ENCODE results near the gene EFCAB6. TPM values are rescaled to one million over a fixed set of nuclear protein-coding genes. Genes with fewer than 3 reads are reported as not detected.

Gene EFCAB6
- total and polyA plus RNA-seq, 10 of the 15 experiments (the other 5 are each of a cell fraction or from before 2014, with no cell fraction given): 0.05 to 0.42 (median 0.19) TPM

GRCh38 chr22:43707648-43708047 lies 104.5 kb downstream of the EFCAB6 start:
- TF ChIP-seq ZNF274 (IDR thresholded peaks at IDR 0.05; ENCODE audit: insufficient read depth, insufficient read length): no peak
- Histone ChIP-seq H3K9me3 (replicated peaks; ENCODE audit: control insufficient read depth, insufficient read depth, low read length) (no peaks in the 10 kb centered on the region; the same call in 2 of the 3 replicates), H3K36me3 (ENCODE audit: control insufficient read depth in 2 of 2, insufficient read depth in 2 of 2, low read length in 1 of 2) (no peaks in the 10 kb centered on the region), H3K4me3 (no peak overlapping the region), H4K20me1 (ENCODE audit: control insufficient read depth, insufficient read depth) (no peaks in the 10 kb centered on the region), H3K4me1 (ENCODE audit: control insufficient read depth, insufficient read depth, low read length) (no peaks in the 10 kb centered on the region), H3K27me3 (replicated peaks in 1 of 2; ENCODE audit: control insufficient read depth in 2 of 2, insufficient read depth in 2 of 2, low read length in 1 of 2) (no peaks in the 10 kb centered on the region), H3K79me2 (ENCODE audit: control insufficient read depth, insufficient read depth, low read length) (no peaks in the 10 kb centered on the region), H3K27ac (ENCODE audit: control insufficient read depth, insufficient read depth) (no peak overlapping the region), H3K9ac (ENCODE audit: control insufficient read depth, insufficient read depth, low read length) (no peak overlapping the region), H3K4me2 (ENCODE audit: control insufficient read depth, insufficient read depth) (no peak overlapping the region), H2AFZ (ENCODE audit: control insufficient read depth, low read depth, low read length) (no peak overlapping the region)
- ChIA-PET SMC1A (ENCODE audit: uncharacterized antibody, unreplicated experiment) (no interaction called here), POLR2A (no interaction called here), RAD21 (ENCODE audit: unreplicated experiment) (no interaction called here), CTCF (interaction anchor here (0.7 kb wide), 1 partner anchor 9 kb away, joined by 3 read pairs; no protein-coding TSS in a partner anchor)
- DNase-seq (ENCODE audit: low read depth, low spot score) (no peak), FAIRE-seq (no peak), ATAC-seq (no peak)
- 12% methylated on average over 3 of the region's 3 CpGs for WGBS (ENCODE audit: insufficient coverage, insufficient replicate concordance, low lambda C conversion rate, missing lambda C conversion rate)
- intact Hi-C loops (cut with micrococcal nuclease; ENCODE audit: unreplicated experiment): no loop called here
- in situ Hi-C loops (cut with MboI): no loop called here
- BruUV-seq (replicated peaks): no TSS peak

- CTCF ChIA-PET: interaction anchor here (0.7 kb wide), 1 partner anchor 690 kb away, joined by 4 read pairs; no protein-coding TSS in a partner anchor
- intact Hi-C loops (cut with micrococcal nuclease; ENCODE audit: unreplicated experiment): no loop called here
- RAD21 ChIA-PET (ENCODE audit: unreplicated experiment): no interaction called here
- H4K20me1 ChIP-seq (ENCODE audit: control insufficient read depth, insufficient read depth): no peaks in the 10 kb centered on the region
- H3K27me3 ChIP-seq (replicated peaks in 1 of 2; ENCODE audit: control insufficient read depth in 2 of 2, insufficient read depth in 2 of 2, low read length in 1 of 2): no peaks in the 10 kb centered on the region
- FAIRE-seq (no peak), DNase-seq (ENCODE audit: low read depth, low spot score) (no peak), ATAC-seq (no peak)
- no TSS peak for BruUV-seq (replicated peaks)
- in situ Hi-C loops (cut with MboI): no loop called here
- H3K4me3 ChIP-seq: no peak overlapping the region
- H3K36me3 ChIP-seq (ENCODE audit: control insufficient read depth in 2 of 2, insufficient read depth in 2 of 2, low read length in 1 of 2): no peaks in the 10 kb centered on the region
- WGBS (ENCODE audit: insufficient coverage, insufficient replicate concordance, low lambda C conversion rate, missing lambda C conversion rate): 1% methylated on average over 4 of the region's 4 CpGs
- POLR2A ChIA-PET: no interaction called here
- SMC1A ChIA-PET (ENCODE audit: uncharacterized antibody, unreplicated experiment): no interaction called here
- no peak overlapping the region for H2AFZ ChIP-seq (ENCODE audit: control insufficient read depth, low read depth, low read length)
- H3K27ac ChIP-seq (ENCODE audit: control insufficient read depth, insufficient read depth): no peak overlapping the region
- no peak overlapping the region for H3K4me2 ChIP-seq (ENCODE audit: control insufficient read depth, insufficient read depth)
- H3K4me1 ChIP-seq (ENCODE audit: control insufficient read depth, insufficient read depth, low read length): no peaks in the 10 kb centered on the region
- H3K9ac ChIP-seq (ENCODE audit: control insufficient read depth, insufficient read depth, low read length): no peak overlapping the region
- no peaks in the 10 kb centered on the region for H3K79me2 ChIP-seq (ENCODE audit: control insufficient read depth, insufficient read depth, low read length)
- no peaks in the 10 kb centered on the region; the same call in 2 of the 3 replicates for H3K9me3 ChIP-seq (replicated peaks; ENCODE audit: control insufficient read depth, insufficient read depth, low read length)
- TF ChIP-seq RAD21 (IDR thresholded peaks at IDR 0.05; ENCODE audit: insufficient read depth, low read depth, low read length) (no peak), MEF2B (IDR thresholded peaks at IDR 0.05; ENCODE audit: partially characterized antibody, poor library complexity, severe bottlenecking) (no peak), RAD51 (IDR thresholded peaks at IDR 0.05) (no peak), SMAD1 (IDR thresholded peaks at IDR 0.05; ENCODE audit: low read depth, partially characterized antibody) (no peak), NFIC (IDR thresholded peaks at IDR 0.05; ENCODE audit: low read depth, low read length) (no peak), CEBPZ (IDR thresholded peaks at IDR 0.05; ENCODE audit: low read depth, low read length) (no peak), MEF2A (IDR thresholded peaks at IDR 0.05; ENCODE audit: insufficient read depth, low read depth, low read length) (no peak), GATAD2B (conservative IDR thresholded peaks at IDR 0.05; ENCODE audit: low read depth) (no peak), ZNF384 (IDR thresholded peaks at IDR 0.05; ENCODE audit: borderline replicate concordance, low read depth, low read length) (no peak), ZBTB33 (IDR thresholded peaks at IDR 0.05) (no peak), POLR2AphosphoS2 (IDR thresholded peaks at IDR 0.05; ENCODE audit: low read depth, low read length) (no peak)
Measured at GRCh38 chr22:43706571-43707328, 105.4 kb downstream of the EFCAB6 start.

All from GM12878 (cell line).